Adrenal gland (tissue), 19 donors: Measurements from ENCODE around the gene INTS15. TPM values are rescaled to one million over a fixed set of nuclear protein-coding genes. Genes with fewer than 3 reads are reported as not detected.
A peak's percentile ranks its signal among the peaks of the same experiment; 100 is the strongest.

Source experiments
- DNase-seq, 7 donors: peaks; one replicate each; pipeline ENCODE4 v3.0.0-alpha.2; 2019 to 2020
- H3K27ac ChIP-seq, 5 donors: fragments of 200-600 bp; sonication (generic) in 4 of 5; 1 replicate in 3 of 5; 2 replicates in 2 of 5; pipeline versions ENCODE4 v1.5.1 to v1.8.0; 2016 to 2020; ENCODE audit warnings: mild to moderate bottlenecking in 1 of 5
- H3K27me3 ChIP-seq: fragments of 200-600 bp; 2 replicates; pipeline ENCODE4 v1.8.0; 2021
- H3K36me3 ChIP-seq, 2 donors: fragments of 200-600 bp; replicated peaks in 1 of 2; 1 replicate in 1 of 2; 2 replicates in 1 of 2; pipeline versions ENCODE4 v1.5.1 to v1.8.0; 2018 to 2022
- H3K4me1 ChIP-seq, 2 donors: fragments of 200-600 bp; replicated peaks in 1 of 2; 1 replicate in 1 of 2; 2 replicates in 1 of 2; pipeline versions ENCODE4 v1.5.1 to v1.8.0; 2018 to 2021
- H3K4me3 ChIP-seq, 4 donors: fragments of 200-600 bp; sonication (generic) in 3 of 4; one replicate each; pipeline ENCODE4 v1.5.1; 2016 to 2018
- H3K9me3 ChIP-seq, 3 donors: fragments of 200-600 bp; sonication (generic) in 1 of 3; replicated peaks in 1 of 3; 1 replicate in 2 of 3; 2 replicates in 1 of 3; pipeline versions ENCODE4 v1.5.1 to v1.8.0; 2016 to 2021
- CTCF ChIP-seq, 6 experiments: fragments of 450-650 bp in 4 of 6; fragments of 200-600 bp in 2 of 6; sonication (generic) in 1 of 6; IDR thresholded peaks; 1 replicate in 5 of 6; 2 replicates in 1 of 6; pipeline versions ENCODE4 v1.5.1 to v1.8.0; 2016 to 2021; ENCODE audit warnings: antibody characterized with exemption in 6 of 6, mild to moderate bottlenecking in 2 of 6, moderate library complexity in 1 of 6
- POLR2A ChIP-seq, 2 donors: fragments of 450-650 bp; IDR thresholded peaks; one replicate each; pipeline ENCODE4 v1.6.1; 2017; ENCODE audit warnings: antibody characterized with exemption in 2 of 2, mild to moderate bottlenecking in 2 of 2, moderate library complexity in 1 of 2
- WGBS, 4 donors: extraction: QIAGEN DNeasy Blood & Tissue Kit in 2 of 4; methylation state at CpG; one replicate each; pipeline versions ENCODE4 v1.1.5 to v1.1.7; 2013 to 2017; 5-methylcytosine and 5-hydroxymethylcytosine counted together
- intact Hi-C, 2 donors: fragments of 100-400 bp; cut with DNase I; formaldehyde crosslinking; loops; one replicate each; pipeline versions ENCODE4 v1.14.1 to v1.15.0; 2022 to 2023
- long read RNA-seq, 10 donors: library from polyadenylated mRNA in 3 of 10; unstranded in 2 of 10; stranded (forward) in 1 of 10; transcript quantifications; one replicate each; pipeline ENCODE4 v2.0.0 and lab custom pipeline, GENCODE V29; 2021 to 2026
- polyA plus RNA-seq, 3 donors: library from polyadenylated mRNA; stranded (reverse); fragments of 200-250 nt in 2 of 3; fragments of 350-450 nt in 1 of 3; fragmentation: Illumina TruSeq in 1 of 3; extraction: RNeasy Lipid Tissue Mini Kit (QIAGEN cat#74804) in 1 of 3; gene quantifications; one replicate each; pipeline ENCODE4 v1.2.3, GENCODE V29; 2013 to 2014
- total RNA-seq, 9 donors: library from RNA; depleted of rRNA in 4 of 9; stranded (reverse); fragments of >200 nt in 4 of 9; fragments of 120-200 nt in 1 of 9; fragmentation: NEBNext Ultra II Directional in 1 of 9; extraction: Animal tissue kit (Norgen Biotek cat#: 25700) in 1 of 9; gene quantifications; one replicate each; pipeline versions ENCODE4 v1.1.0 to v1.2.4, GENCODE V29; 2013 to 2023
- donor health status: healthy with polysubstance abuse.
- donor health status: Bipolar disorder and iron deficiency.
- donor health status: DM: yes; HTN: yes; CAD: no.
- donor health status: DM: no; HTN: no; CAD: no.
- donor health status: DM: no; HTN: no; CAD: no.
- donor health status: DM: yes; HTN: yes; CAD: no.

INTS15 gene
- total RNA-seq (10 to 100 TPM; 14.5 to 36.2 (median 27.0) TPM), polyA plus RNA-seq (10 to 100 TPM; 18.1 to 25.3 (median 22.2) TPM)
- long read RNA-seq, donor 1, partial matches to known transcripts: 0 of 4 reads
- long read RNA-seq, donor 1, other reads (novel, unspliced or antisense): 0 of 4 reads
- long read RNA-seq, donor 2, partial matches to known transcripts: 0 of 1 reads
- long read RNA-seq, donor 2, other reads (novel, unspliced or antisense): 0 of 1 reads
- long read RNA-seq, donor 3, partial matches to known transcripts: 0 of 2 reads
- long read RNA-seq, donor 3, other reads (novel, unspliced or antisense): 0 of 2 reads
- long read RNA-seq, donor 4, partial matches to known transcripts: 1 of 3 reads
- long read RNA-seq, donor 4, other reads (novel, unspliced or antisense): 2 of 3 reads
- long read RNA-seq, donor 5, transcript C7orf26-201 (6 exons, 2,182 nt): major isoform, 35 of 60 reads
- long read RNA-seq, donor 5, partial matches to known transcripts: 1 of 60 reads
- long read RNA-seq, donor 5, other reads (novel, unspliced or antisense): 24 of 60 reads
- long read RNA-seq, donor 6, partial matches to known transcripts: 1 of 2 reads
- long read RNA-seq, donor 6, other reads (novel, unspliced or antisense): 1 of 2 reads
- long read RNA-seq, donor 7, partial matches to known transcripts: 0 of 3 reads
- long read RNA-seq, donor 7, other reads (novel, unspliced or antisense): 0 of 3 reads
- long read RNA-seq, donor 8, transcript C7orf26-201 (6 exons, 2,182 nt): major isoform, 9 of 9 reads
- long read RNA-seq, donor 8, partial matches to known transcripts: 0 of 9 reads
- long read RNA-seq, donor 8, other reads (novel, unspliced or antisense): 0 of 9 reads
- long read RNA-seq, donor 9, partial matches to known transcripts: 0 of 3 reads
- long read RNA-seq, donor 9, other reads (novel, unspliced or antisense): 0 of 3 reads
- long read RNA-seq, donor 10, partial matches to known transcripts: 0 of 1 reads
- long read RNA-seq, donor 10, other reads (novel, unspliced or antisense): 0 of 1 reads

- Histone ChIP-seq H3K27ac (peak within 1 kb of the TSS; percentile 63 to 97 (median 85)), H3K9me3 (no peaks in the 10 kb centered on the region), H3K27me3 (no peaks in the 10 kb centered on the region), H3K36me3 (peaks cover 0 to 56% of the 10 kb centered on the region in 2 donors), H3K4me3 (peak within 1 kb of the TSS; percentile 57 to 100 (median 74)), H3K4me1 (peaks cover 0 to 15% of the 10 kb centered on the region in 2 donors)
- 0 to 1% (median 0%) methylated on average over 3 to 107 of the region's 107 CpGs for WGBS, 4 donors
- peak; percentile 70 to 84 (median 80) for DNase-seq
- intact Hi-C loops: no loop called here
- TF ChIP-seq POLR2A (IDR thresholded peaks at IDR 0.05): peak; percentile 80 to 88
- peak in 4 of 6 experiments; percentile 8 to 99 (median 92) for TF ChIP-seq CTCF (IDR thresholded peaks at IDR 0.05)
Measured at GRCh38 chr7:6589829-6590644, at the start of gene INTS15. Gene INTS15 (plus strand): TSS chr7:6590021. CDS start chr7:6590284, 263 bp downstream.

- H3K36me3 ChIP-seq: no peaks in the 10 kb centered on the region
- DNase-seq: no peak
- H3K9me3 ChIP-seq: no peaks in the 10 kb centered on the region
- intact Hi-C loops: no loop called here
- no peak overlapping the region for H3K4me3 ChIP-seq
- no peak for TF ChIP-seq POLR2A (IDR thresholded peaks at IDR 0.05)
- TF ChIP-seq CTCF (IDR thresholded peaks at IDR 0.05): no peak
- WGBS, 4 donors: 75 to 89% (median 84%) methylated on average over 1 of the region's 1 CpG
- H3K4me1 ChIP-seq: no peaks in the 10 kb centered on the region
- H3K27ac ChIP-seq: no peak overlapping the region
- H3K27me3 ChIP-seq: peaks cover 18% of the 10 kb centered on the region
Measured at GRCh38 chr7:6542368-6542767, 47.5 kb upstream of the INTS15 start.

GRCh38 chr7:6545398-6546126 is 44.3 kb upstream of the INTS15 start:
- intact Hi-C loops: no loop called here
- WGBS, 4 donors: 78 to 88% (median 80%) methylated on average over 18 to 22 of the region's 22 CpGs

More at GRCh38 chr7:6545398-6546126, 44.3 kb upstream of the INTS15 start:
- no peaks in the 10 kb centered on the region for H3K9me3 ChIP-seq
- DNase-seq: no peak
- no peaks in the 10 kb centered on the region for H3K4me1 ChIP-seq
- TF ChIP-seq POLR2A (IDR thresholded peaks at IDR 0.05): no peak
- no peak for TF ChIP-seq CTCF (IDR thresholded peaks at IDR 0.05)
- no peaks in the 10 kb centered on the region for H3K36me3 ChIP-seq
- no peak overlapping the region for H3K4me3 ChIP-seq
- H3K27ac ChIP-seq: no peak overlapping the region
- peaks cover 4% of the 10 kb centered on the region for H3K27me3 ChIP-seq
